Measurements from ENCODE around the gene CENPO. TPM values are rescaled to one million over a fixed set of nuclear protein-coding genes. Genes with fewer than 3 reads are reported as not detected.

CENPO gene
- total and polyA plus RNA-seq, 2 experiments from 2014 or later = 6.1 to 16.1 TPM

- H3K4me3 ChIP-seq = no peak overlapping the region
- no peaks in the 10 kb centered on the region for H3K36me3 ChIP-seq
- no peak overlapping the region for H3K27ac ChIP-seq
- no peaks in the 10 kb centered on the region for H3K27me3 ChIP-seq
- H3K4me1 ChIP-seq (ENCODE audit: low read depth) = no peaks in the 10 kb centered on the region
- DNase-seq (ENCODE audit: low read depth in 1 of 2, low spot score in 1 of 2) = peak; percentile 90 to 92
- H3K9me3 ChIP-seq (ENCODE audit: low read depth) = no peaks in the 10 kb centered on the region
- TF ChIP-seq CTCF (IDR thresholded peaks at IDR 0.05; ENCODE audit: low read depth, low read length) = peak; percentile 97
Observed at GRCh38 chr2:24827321-24828237, 34.4 kb downstream of the CENPO start.

- no peaks in the 10 kb centered on the region for H3K27me3 ChIP-seq
- DNase-seq (ENCODE audit: low read depth in 1 of 2, low spot score in 1 of 2) = no peak
Observed at GRCh38 chr2:24828238-24828996, 35.2 kb downstream of the CENPO start.

GRCh38 chr2:24830351-24830750 lies 37.1 kb downstream of the CENPO start:
- peak; percentile 23 for TF ChIP-seq CTCF (IDR thresholded peaks at IDR 0.05; ENCODE audit: low read depth, low read length)
- no peak overlapping the region for H3K4me3 ChIP-seq
- H3K27ac ChIP-seq = no peak overlapping the region
- no peaks in the 10 kb centered on the region for H3K4me1 ChIP-seq (ENCODE audit: low read depth)
- peak in 1 of 2 donors; percentile 54 for DNase-seq (ENCODE audit: low read depth in 1 of 2, low spot score in 1 of 2)
- H3K27me3 ChIP-seq = no peaks in the 10 kb centered on the region
- H3K36me3 ChIP-seq = no peaks in the 10 kb centered on the region
- no peaks in the 10 kb centered on the region for H3K9me3 ChIP-seq (ENCODE audit: low read depth)

More at GRCh38 chr2:24828238-24828996, 35.2 kb downstream of the CENPO start:
- TF ChIP-seq CTCF (IDR thresholded peaks at IDR 0.05; ENCODE audit: low read depth, low read length) = no peak
- H3K4me1 ChIP-seq (ENCODE audit: low read depth) = no peaks in the 10 kb centered on the region
- no peaks in the 10 kb centered on the region for H3K9me3 ChIP-seq (ENCODE audit: low read depth)
- no peak overlapping the region for H3K4me3 ChIP-seq
- no peaks in the 10 kb centered on the region for H3K36me3 ChIP-seq
- no peak overlapping the region for H3K27ac ChIP-seq

- no peak overlapping the region for H3K4me3 ChIP-seq
- H3K27ac ChIP-seq = no peak overlapping the region
- no peaks in the 10 kb centered on the region for H3K27me3 ChIP-seq
- no peaks in the 10 kb centered on the region for H3K4me1 ChIP-seq (ENCODE audit: low read depth)
- DNase-seq (ENCODE audit: low read depth in 1 of 2, low spot score in 1 of 2) = no peak
- H3K9me3 ChIP-seq (ENCODE audit: low read depth) = no peaks in the 10 kb centered on the region
- TF ChIP-seq CTCF (IDR thresholded peaks at IDR 0.05; ENCODE audit: low read depth, low read length) = no peak
- H3K36me3 ChIP-seq = no peaks in the 10 kb centered on the region
Observed at GRCh38 chr2:24830786-24831185, 37.6 kb downstream of the CENPO start.

- no peaks in the 10 kb centered on the region for H3K4me1 ChIP-seq (ENCODE audit: low read depth)
- no peak overlapping the region for H3K27ac ChIP-seq
- H3K36me3 ChIP-seq = no peaks in the 10 kb centered on the region
- H3K9me3 ChIP-seq (ENCODE audit: low read depth) = no peaks in the 10 kb centered on the region
- H3K4me3 ChIP-seq = no peak overlapping the region
- no peak for TF ChIP-seq CTCF (IDR thresholded peaks at IDR 0.05; ENCODE audit: low read depth, low read length)
- no peak for DNase-seq (ENCODE audit: low read depth in 1 of 2, low spot score in 1 of 2)
- no peaks in the 10 kb centered on the region for H3K27me3 ChIP-seq
Observed at GRCh38 chr2:24831221-24832072, 38.2 kb downstream of the CENPO start.

Measured in cardiac muscle cell (in vitro differentiated cells and primary cell).